Pancreas (tissue), 10 donors: ENCODE results near the gene SPATA3. TPM values are rescaled to one million over a fixed set of nuclear protein-coding genes. Genes with fewer than 3 reads are reported as not detected.

Experiments
- ATAC-seq, 4 donors: fragments of 200-7000 bp; cut with Tn5 transposase; one replicate each; pipeline versions ENCODE4 v1.8.0 to v1.9.1; 2020; ENCODE audit warnings: mild to moderate bottlenecking in 4 of 4, moderate library complexity in 4 of 4
- DNase-seq, 6 donors: peaks; one replicate each; pipeline ENCODE4 v3.0.0-alpha.2; 2020
- FAIRE-seq: peaks from 2 replicates; lab custom pipeline; 2012; peaks lifted over from hg19 to GRCh38; lab: Jason Lieb, UNC
- H3K27ac ChIP-seq, 4 donors: fragments of 200-600 bp; sonication (generic); 1 replicate in 3 of 4; 2 replicates in 1 of 4; pipeline versions ENCODE4 v1.5.0 to v1.8.0; 2020
- H3K27me3 ChIP-seq, 4 donors: fragments of 200-600 bp; one replicate each; pipeline ENCODE4 v1.8.0; 2021
- H3K36me3 ChIP-seq, 3 donors: fragments of 200-600 bp; sonication (generic) in 1 of 3; one replicate each; pipeline versions ENCODE4 v1.5.0 to v1.8.0; 2020 to 2021
- H3K4me1 ChIP-seq, 3 donors: fragments of 200-600 bp; one replicate each; pipeline ENCODE4 v1.8.0; 2021
- H3K4me3 ChIP-seq, 4 donors: fragments of 200-600 bp; sonication (generic) in 2 of 4; one replicate each; pipeline versions ENCODE4 v1.5.0 to v1.8.0; 2020 to 2021
- H3K9me3 ChIP-seq, 4 donors: fragments of 200-600 bp; one replicate each; pipeline ENCODE4 v1.8.0; 2021
- WGBS, 2 donors: extraction: QIAGEN DNeasy Blood & Tissue Kit; methylation state at CpG; one replicate each; pipeline ENCODE4 v1.1.7; 2013; 5-methylcytosine and 5-hydroxymethylcytosine counted together
- intact Hi-C, 3 donors: fragments of 100-400 bp; cut with DNase I; formaldehyde crosslinking; loops; one replicate each; pipeline versions ENCODE4 v1.11.1 to v1.14.2; 2022
- polyA plus RNA-seq, 2 donors: library from polyadenylated mRNA; stranded (reverse); fragments of 200-250 nt; gene quantifications; one replicate each; pipeline ENCODE4 v1.2.3, GENCODE V29; 2013
- total RNA-seq, 6 donors: library from RNA; stranded (reverse); fragmentation: NEBNext Ultra II Directional in 4 of 6; extraction: Animal tissue kit (Norgen Biotek cat#: 25700) in 4 of 6; gene quantifications; one replicate each; pipeline versions ENCODE4 v1.2.1 to v1.2.4, GENCODE V29; 2021 to 2023
- TF ChIP-seq, protein P1 (sequence below), 4 donors: fragments of 200-600 bp; sonication (generic) in 3 of 4; IDR thresholded peaks; one replicate each; pipeline versions ENCODE4 v1.5.0 to v1.8.0; 2021; ENCODE audit warnings: antibody characterized with exemption in 4 of 4
- donor health status: healthy with polysubstance abuse.
- donor health status: DM: no; HTN: no; CAD: no; lungs with moderate emphysema.
- donor health status: DM: no; HTN: no; CAD: no.
- donor health status: control.
- donor health status: control.
- donor health status: Bipolar disorder and iron deficiency.
- donor health status: DM: yes; HTN: yes; CAD: no.
- donor health status: DM: no; HTN: no; CAD: no.
- donor health status: DM: no; HTN: no; CAD: no.
- donor health status: DM: yes; HTN: yes; CAD: no.

The SPATA3 gene
- total and polyA plus RNA-seq, 8 donors, result not detected

GRCh38 chr2:231043796-231044195 lies 47.9 kb downstream of the SPATA3 start:
- no peak overlapping the region for H3K27ac ChIP-seq
- H3K4me1 ChIP-seq, result peaks cover 5 to 17% (median 6%) of the 10 kb centered on the region in 3 donors
- H3K36me3 ChIP-seq, result no peaks in the 10 kb centered on the region
- H3K27me3 ChIP-seq, result no peaks in the 10 kb centered on the region
- H3K9me3 ChIP-seq, result no peaks in the 10 kb centered on the region
- intact Hi-C loops, result no loop called here
- WGBS, 2 donors, result 91 to 93% methylated on average over 4 of the region's 4 CpGs
- TF ChIP-seq, protein P1, sequence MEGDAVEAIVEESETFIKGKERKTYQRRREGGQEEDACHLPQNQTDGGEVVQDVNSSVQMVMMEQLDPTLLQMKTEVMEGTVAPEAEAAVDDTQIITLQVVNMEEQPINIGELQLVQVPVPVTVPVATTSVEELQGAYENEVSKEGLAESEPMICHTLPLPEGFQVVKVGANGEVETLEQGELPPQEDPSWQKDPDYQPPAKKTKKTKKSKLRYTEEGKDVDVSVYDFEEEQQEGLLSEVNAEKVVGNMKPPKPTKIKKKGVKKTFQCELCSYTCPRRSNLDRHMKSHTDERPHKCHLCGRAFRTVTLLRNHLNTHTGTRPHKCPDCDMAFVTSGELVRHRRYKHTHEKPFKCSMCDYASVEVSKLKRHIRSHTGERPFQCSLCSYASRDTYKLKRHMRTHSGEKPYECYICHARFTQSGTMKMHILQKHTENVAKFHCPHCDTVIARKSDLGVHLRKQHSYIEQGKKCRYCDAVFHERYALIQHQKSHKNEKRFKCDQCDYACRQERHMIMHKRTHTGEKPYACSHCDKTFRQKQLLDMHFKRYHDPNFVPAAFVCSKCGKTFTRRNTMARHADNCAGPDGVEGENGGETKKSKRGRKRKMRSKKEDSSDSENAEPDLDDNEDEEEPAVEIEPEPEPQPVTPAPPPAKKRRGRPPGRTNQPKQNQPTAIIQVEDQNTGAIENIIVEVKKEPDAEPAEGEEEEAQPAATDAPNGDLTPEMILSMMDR (IDR thresholded peaks at IDR 0.05), result no peak
- DNase-seq, result no peak
- H3K4me3 ChIP-seq, result no peak overlapping the region
- ATAC-seq, result no peak
- FAIRE-seq, result no peak

DNA sequence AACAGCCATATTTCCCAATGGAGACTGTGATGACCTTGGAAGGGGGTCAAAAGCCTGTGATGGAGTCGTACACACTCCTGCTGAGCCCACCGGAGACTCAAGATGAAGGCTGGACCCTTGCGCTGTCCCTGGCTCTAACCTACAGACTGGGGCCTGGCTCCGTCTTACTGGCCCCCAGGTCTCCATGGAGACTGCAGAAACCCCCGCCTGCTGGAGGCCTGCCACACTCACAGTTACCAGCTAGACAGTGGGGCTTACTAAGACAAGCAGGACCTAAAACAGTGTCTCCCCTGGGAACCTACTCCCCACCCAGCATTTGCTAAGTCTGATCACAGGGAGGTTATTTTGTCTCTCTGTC lies 51.0 kb downstream of the SPATA3 start:
- Histone ChIP-seq H3K36me3 (no peaks in the 10 kb centered on the region), H3K4me1 (peaks cover 29 to 44% (median 36%) of the 10 kb centered on the region in 3 donors), H3K27ac (no peak overlapping the region), H3K4me3 (no peak overlapping the region), H3K9me3 (no peaks in the 10 kb centered on the region), H3K27me3 (no peaks in the 10 kb centered on the region)
- ATAC-seq (no peak), DNase-seq (no peak), FAIRE-seq (no peak)
- TF ChIP-seq, protein P1 (IDR thresholded peaks at IDR 0.05), result no peak
- WGBS, 2 donors, result 88 to 94% methylated on average over 5 of the region's 5 CpGs
- intact Hi-C loops, result no loop called here

DNA sequence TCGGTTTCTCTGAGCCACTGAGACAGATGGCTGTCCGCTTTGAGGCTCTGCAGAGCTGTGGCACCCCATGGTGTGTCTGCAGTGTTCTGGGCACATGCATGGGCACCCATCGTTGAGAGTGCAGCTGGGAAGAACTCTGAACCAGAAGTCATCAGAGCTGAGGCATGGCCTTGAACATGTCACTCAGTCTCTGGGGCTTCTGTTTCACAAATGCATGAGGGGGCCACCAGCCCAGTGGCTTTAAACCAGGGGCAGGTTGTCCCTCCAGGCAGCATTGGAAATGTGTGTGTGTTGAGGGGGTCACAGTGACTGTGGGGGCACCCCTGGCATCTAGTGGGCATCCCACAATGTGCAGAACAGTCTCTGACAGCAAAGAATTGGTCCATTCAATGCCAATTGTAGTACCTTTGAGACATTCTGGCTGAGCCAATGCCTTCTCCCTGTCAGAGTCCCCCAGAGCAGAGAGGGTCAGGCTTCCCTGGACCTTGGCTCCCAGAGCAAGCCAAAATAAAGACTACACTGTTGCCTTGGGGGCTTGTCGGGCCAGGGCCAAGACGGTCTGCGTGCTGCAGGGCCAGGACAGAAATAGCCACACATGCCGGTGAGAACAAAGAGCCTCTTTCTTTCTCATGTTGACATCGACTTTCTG lies 51.5 kb downstream of the SPATA3 start:
- no peak for DNase-seq
- H3K4me3 ChIP-seq, result no peak overlapping the region
- peaks cover 33 to 49% (median 41%) of the 10 kb centered on the region in 3 donors for H3K4me1 ChIP-seq
- intact Hi-C loops, result no loop called here
- H3K36me3 ChIP-seq, result no peaks in the 10 kb centered on the region
- FAIRE-seq, result no peak
- no peaks in the 10 kb centered on the region for H3K27me3 ChIP-seq
- H3K27ac ChIP-seq, result no peak overlapping the region
- no peaks in the 10 kb centered on the region for H3K9me3 ChIP-seq
- 37 to 42% methylated on average over 8 of the region's 8 CpGs for WGBS, 2 donors
- ATAC-seq, result no peak
- TF ChIP-seq, protein P1 (IDR thresholded peaks at IDR 0.05), result no peak

- intact Hi-C loops, result no loop called here
- peak overlapping the region in 2 of 4 donors; percentile 78 to 86 for H3K27ac ChIP-seq
- TF ChIP-seq, protein P1 (IDR thresholded peaks at IDR 0.05), result no peak
- no peaks in the 10 kb centered on the region for H3K27me3 ChIP-seq
- 66 to 67% methylated on average over 10 of the region's 10 CpGs for WGBS, 2 donors
- H3K4me3 ChIP-seq, result no peak overlapping the region
- peaks cover 33 to 51% (median 42%) of the 10 kb centered on the region in 3 donors for H3K4me1 ChIP-seq
- H3K9me3 ChIP-seq, result no peaks in the 10 kb centered on the region
- ATAC-seq, result no peak
- FAIRE-seq, result no peak
- H3K36me3 ChIP-seq, result no peaks in the 10 kb centered on the region
- no peak for DNase-seq
These were observed 52.3 kb downstream of the SPATA3 start for GRCh38 chr2:231047923-231048915.
